Measurements from ENCODE around the gene MEOX2.

GRCh38 chr7:15662451-15662850 lies 24.0 kb downstream of the MEOX2 start:
- TF ChIP-seq CTCF (IDR thresholded peaks at IDR 0.05) (no peak), POLR2AphosphoS5 (IDR thresholded peaks at IDR 0.05) (no peak), POLR2A (IDR thresholded peaks at IDR 0.05) (no peak)

Data from transverse colon (tissue), 4 donors.